Measurements from ENCODE around the gene TBC1D24. TPM values are rescaled to one million over a fixed set of nuclear protein-coding genes. Genes with fewer than 3 reads are reported as not detected.
A peak's percentile ranks its signal among the peaks of the same experiment; 100 is the strongest.

Gene TBC1D24
- total RNA-seq, 1 experiment from 2014 or later: 24.6 TPM

- intact Hi-C loops (cut with micrococcal nuclease): loop anchor here (5.0 kb wide), 1 partner anchor 33 kb away; the partner anchor contains the start of gene CCNF
- Histone ChIP-seq H3K36me3 (ENCODE audit: control insufficient read depth in 1 of 2, insufficient read depth in 2 of 2, low read length in 2 of 2) (peaks cover 9 to 22% of the 10 kb centered on the region in 2 experiments; a peak in 3 of 4 replicates), H3K27ac (ENCODE audit: low read depth, low read length) (peak within 1 kb of the TSS; percentile 66), H3K79me2 (ENCODE audit: insufficient read depth, low read length) (peaks cover 7% of the 10 kb centered on the region; the same call in 1 of the 2 replicates), H3K9me3 (ENCODE audit: control insufficient read depth in 1 of 2, insufficient read depth in 1 of 2, low read depth in 1 of 2, low read length in 2 of 2) (no peaks in the 10 kb centered on the region), H3K4me1 (ENCODE audit: control insufficient read depth in 1 of 2, insufficient read depth in 2 of 2, low read length in 2 of 2) (peaks cover 6 to 34% of the 10 kb centered on the region in 2 experiments; a peak in 3 of 4 replicates), H2AFZ (ENCODE audit: low read depth, low read length, poor library complexity, severe bottlenecking) (no peak within 1 kb of the TSS), H3K9me2 (ENCODE audit: insufficient read depth) (no peaks in the 10 kb centered on the region), H3K4me3 (replicated peaks in 1 of 2; ENCODE audit: low read depth in 1 of 2, low read length in 2 of 2) (peak within 1 kb of the TSS; percentile 64 to 75), H3K27me3 (ENCODE audit: insufficient read depth, low read length) (no peaks in the 10 kb centered on the region), H3K9ac (ENCODE audit: low read length) (peak within 1 kb of the TSS; percentile 70), H4K20me1 (ENCODE audit: insufficient read depth) (no peaks in the 10 kb centered on the region), H3K4me2 (ENCODE audit: low read length) (peak within 1 kb of the TSS; percentile 95)
- ATAC-seq (peak; percentile 91), DNase-seq (ENCODE audit: low read depth, low spot score) (peak; percentile 86)
- ChIA-PET POLR2A (interaction anchor here (0.6 to 2.0 kb wide), 6 partner anchors 9 to 452 kb away, joined by 3 to 9 read pairs (median 4); partner anchors contain the start of genes FLYWCH1, TBC1D24 and TRAF7), CTCF (interaction anchor here (0.7 to 1.3 kb wide), 2 partner anchors 15 to 265 kb away, joined by 4 read pairs; partner anchors contain the start of gene TBC1D24), RAD21 (ENCODE audit: low non-redundant PET in 1 of 2, low total read pairs in 2 of 2, uncharacterized antibody in 2 of 2, unreplicated experiment in 2 of 2) (no interaction called here)
- BruUV-seq (replicated peaks): no TSS peak
- TF ChIP-seq TCF7L2 (IDR thresholded peaks at IDR 0.05; ENCODE audit: borderline replicate concordance, extremely low read depth, insufficient read depth, insufficient read length): peak; percentile 72
- TF ChIP-seq RAD21 (IDR thresholded peaks at IDR 0.05; ENCODE audit: low read depth): no peak
- peak; percentile 76 for TF ChIP-seq POLR2A (IDR thresholded peaks at IDR 0.05; ENCODE audit: borderline replicate concordance, extremely low read depth, insufficient read depth, insufficient read length)
- no peak for TF ChIP-seq JUND (IDR thresholded peaks at IDR 0.05)
- no peak; the same call in 1 of the 2 replicates for TF ChIP-seq SIN3A (IDR thresholded peaks at IDR 0.05; ENCODE audit: low read depth)
- TF ChIP-seq ZBTB33 (IDR thresholded peaks at IDR 0.05; ENCODE audit: extremely low read depth, insufficient replicate concordance, low read length): no peak
- TF ChIP-seq EZH2 (IDR thresholded peaks at IDR 0.05): no peak
- TF ChIP-seq EGR1 (IDR thresholded peaks at IDR 0.05; ENCODE audit: low read depth): peak; percentile 57; the same call in 1 of the 2 replicates
- TF ChIP-seq, protein P1, sequence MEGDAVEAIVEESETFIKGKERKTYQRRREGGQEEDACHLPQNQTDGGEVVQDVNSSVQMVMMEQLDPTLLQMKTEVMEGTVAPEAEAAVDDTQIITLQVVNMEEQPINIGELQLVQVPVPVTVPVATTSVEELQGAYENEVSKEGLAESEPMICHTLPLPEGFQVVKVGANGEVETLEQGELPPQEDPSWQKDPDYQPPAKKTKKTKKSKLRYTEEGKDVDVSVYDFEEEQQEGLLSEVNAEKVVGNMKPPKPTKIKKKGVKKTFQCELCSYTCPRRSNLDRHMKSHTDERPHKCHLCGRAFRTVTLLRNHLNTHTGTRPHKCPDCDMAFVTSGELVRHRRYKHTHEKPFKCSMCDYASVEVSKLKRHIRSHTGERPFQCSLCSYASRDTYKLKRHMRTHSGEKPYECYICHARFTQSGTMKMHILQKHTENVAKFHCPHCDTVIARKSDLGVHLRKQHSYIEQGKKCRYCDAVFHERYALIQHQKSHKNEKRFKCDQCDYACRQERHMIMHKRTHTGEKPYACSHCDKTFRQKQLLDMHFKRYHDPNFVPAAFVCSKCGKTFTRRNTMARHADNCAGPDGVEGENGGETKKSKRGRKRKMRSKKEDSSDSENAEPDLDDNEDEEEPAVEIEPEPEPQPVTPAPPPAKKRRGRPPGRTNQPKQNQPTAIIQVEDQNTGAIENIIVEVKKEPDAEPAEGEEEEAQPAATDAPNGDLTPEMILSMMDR (IDR thresholded peaks at IDR 0.05 in 2 of 3, conservative IDR thresholded peaks at IDR 0.05 in 1 of 3; ENCODE audit: borderline replicate concordance in 1 of 3, insufficient read depth in 1 of 3, low read depth in 2 of 3, low read length in 2 of 3): no peak
- TF ChIP-seq FOSL1 (IDR thresholded peaks at IDR 0.05; ENCODE audit: low read depth): no peak
- TF ChIP-seq, protein P2, sequence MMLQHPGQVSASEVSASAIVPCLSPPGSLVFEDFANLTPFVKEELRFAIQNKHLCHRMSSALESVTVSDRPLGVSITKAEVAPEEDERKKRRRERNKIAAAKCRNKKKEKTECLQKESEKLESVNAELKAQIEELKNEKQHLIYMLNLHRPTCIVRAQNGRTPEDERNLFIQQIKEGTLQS (IDR thresholded peaks at IDR 0.05): no peak
- TF ChIP-seq CEBPB (IDR thresholded peaks at IDR 0.05; ENCODE audit: low read depth): no peak
- TF ChIP-seq EZH2phosphoT487 (IDR thresholded peaks at IDR 0.05; ENCODE audit: borderline replicate concordance): no peak
- TF ChIP-seq SP1 (IDR thresholded peaks at IDR 0.05; ENCODE audit: low read depth): peak; percentile 59
- peak; percentile 61; the same call in 1 of the 2 replicates for TF ChIP-seq ZFX (IDR thresholded peaks at IDR 0.05)
- TF ChIP-seq POLR2AphosphoS5 (IDR thresholded peaks at IDR 0.05; ENCODE audit: low read depth, low read length): peak; percentile 48
- TF ChIP-seq YY1 (IDR thresholded peaks at IDR 0.05; ENCODE audit: extremely low read depth, insufficient replicate concordance, low read depth, low read length): no peak
- no peak for TF ChIP-seq ELF1 (IDR thresholded peaks at IDR 0.05; ENCODE audit: borderline replicate concordance, low read depth)
- TF ChIP-seq ZNF274 (IDR thresholded peaks at IDR 0.05; ENCODE audit: low read depth, low read length): no peak
- no peak for TF ChIP-seq SRF (IDR thresholded peaks at IDR 0.05; ENCODE audit: low read depth)
- TF ChIP-seq CBX3 (IDR thresholded peaks at IDR 0.05; ENCODE audit: low read depth): no peak
Observed at GRCh38 chr16:2459647-2460390, 15.1 kb upstream of the TBC1D24 start, which contains the start of gene TEDC2. TSS of gene TEDC2 (plus strand) at chr16:2460109. CDS start at chr16:2460145, 36 bp downstream.
